Measurements from ENCODE around the gene SLC44A3.

Gene SLC44A3

DNA sequence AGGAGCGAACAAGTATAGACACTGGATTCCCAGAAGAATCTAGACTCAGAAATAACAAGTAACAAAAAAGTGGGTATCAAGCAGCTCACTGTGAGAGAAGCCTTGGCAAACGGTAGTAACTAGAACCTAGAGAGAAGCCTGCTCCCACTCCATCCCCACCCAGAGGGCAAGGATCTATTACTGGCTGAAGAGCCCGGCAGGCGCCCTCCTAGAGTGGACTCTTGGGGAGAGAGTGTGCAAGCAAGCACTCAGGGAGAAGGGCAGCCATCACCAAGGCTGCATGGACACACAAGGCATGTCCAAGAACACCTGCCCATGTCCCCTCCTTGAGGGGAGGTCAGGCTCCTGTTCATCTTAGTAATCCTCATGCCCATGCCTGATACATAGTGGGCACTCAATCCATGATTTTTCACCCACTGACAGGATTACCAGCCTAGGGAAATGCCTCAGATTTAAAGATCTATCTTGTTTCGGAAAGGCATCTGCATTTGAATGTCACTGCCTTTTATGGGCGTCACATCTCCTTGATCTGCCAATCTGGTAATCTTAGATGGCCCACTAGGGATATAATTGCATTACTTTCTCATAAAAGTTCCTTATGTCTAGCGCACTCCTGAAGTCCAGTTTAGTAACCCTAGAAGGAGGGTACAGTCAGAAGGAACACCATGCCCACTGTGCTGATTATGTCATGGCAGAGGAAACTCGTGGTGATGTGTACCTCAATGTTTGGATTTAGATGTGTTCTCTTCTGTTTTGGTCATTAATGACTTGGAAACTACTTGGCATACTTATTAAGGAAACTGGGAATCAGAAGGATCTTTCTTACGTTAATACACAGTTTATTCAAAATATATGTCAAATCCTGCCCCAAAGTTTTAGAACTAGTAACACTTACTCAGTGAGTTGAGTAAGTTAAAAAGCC, 92.4 kb downstream of the SLC44A3 start:
- no peak for DNase-seq

DNA sequence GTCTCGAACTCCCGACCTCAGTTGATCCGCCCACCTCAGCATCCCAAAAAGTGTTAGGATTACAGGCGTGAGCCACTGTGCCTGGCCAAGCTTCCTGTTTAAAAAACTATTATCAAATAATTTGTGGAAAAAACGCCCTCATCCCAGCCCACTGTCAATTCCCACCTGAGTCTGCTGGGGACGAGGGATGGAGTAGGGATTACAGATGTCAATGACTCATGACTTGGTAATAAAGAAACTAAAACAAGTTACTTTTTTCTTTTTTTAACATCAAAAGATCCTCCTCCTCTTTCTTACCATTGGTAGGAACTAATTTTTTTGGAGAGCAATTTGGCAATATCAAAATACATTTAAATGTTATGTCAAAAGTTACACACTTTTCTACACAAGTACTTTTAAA, 97.1 kb downstream of the SLC44A3 start:
- DNase-seq: no peak

DNA sequence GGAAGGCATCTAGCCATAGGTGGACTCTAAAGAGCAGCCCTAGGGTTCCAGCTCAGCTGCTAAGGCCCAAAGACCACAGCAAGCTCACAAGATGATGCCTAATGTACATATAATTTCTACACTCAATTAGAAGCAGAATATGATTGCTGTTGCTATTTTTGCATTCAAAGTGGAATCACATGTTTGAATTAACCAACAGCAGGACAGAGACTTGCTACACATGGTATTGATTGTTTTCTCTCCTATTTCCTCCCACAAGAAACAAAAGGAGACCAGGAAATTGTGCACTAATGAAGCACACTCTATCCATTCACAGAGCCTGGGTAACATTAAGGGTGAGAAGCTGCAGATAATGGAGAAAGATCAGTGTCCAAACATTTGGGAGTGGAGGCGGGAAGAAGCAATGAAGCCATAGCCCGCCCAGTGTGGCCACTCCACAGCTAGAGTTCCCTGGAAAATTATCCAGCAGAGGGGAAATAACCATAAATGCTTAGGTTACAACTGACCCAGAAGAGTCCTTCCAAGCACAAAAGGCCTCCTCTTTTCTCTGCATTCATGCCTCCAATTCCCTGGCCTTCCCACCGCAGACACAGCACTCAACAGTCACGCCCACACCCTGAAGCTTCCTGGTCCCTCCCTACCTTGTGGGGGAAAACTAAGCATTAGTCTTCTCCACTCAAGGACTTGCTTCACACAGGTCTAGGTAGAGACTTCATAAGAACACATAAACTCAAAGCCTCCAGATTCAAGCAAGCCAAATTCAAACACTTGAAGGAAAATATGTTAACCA, 99.3 kb downstream of the SLC44A3 start:
- no peak for DNase-seq

DNA sequence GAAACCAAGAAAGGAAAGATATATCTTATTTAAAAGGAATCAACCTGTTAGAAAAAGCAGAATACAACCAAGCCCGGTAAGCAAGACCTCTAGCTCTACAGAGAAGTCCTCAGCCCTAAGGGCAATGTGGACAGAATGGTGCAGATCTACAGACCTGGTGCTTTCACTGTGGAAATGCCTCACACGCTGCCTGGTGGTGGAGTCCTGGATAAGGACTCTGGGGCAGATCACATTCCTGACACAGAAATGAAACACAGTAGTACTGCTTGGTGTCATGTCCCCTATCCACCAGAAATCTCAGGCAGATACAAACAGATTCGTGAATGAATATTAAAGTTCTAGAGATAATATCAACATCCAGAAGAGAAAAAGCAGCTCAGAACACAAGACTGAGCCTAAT, 99.9 kb downstream of the SLC44A3 start:
- no peak for DNase-seq

DNA sequence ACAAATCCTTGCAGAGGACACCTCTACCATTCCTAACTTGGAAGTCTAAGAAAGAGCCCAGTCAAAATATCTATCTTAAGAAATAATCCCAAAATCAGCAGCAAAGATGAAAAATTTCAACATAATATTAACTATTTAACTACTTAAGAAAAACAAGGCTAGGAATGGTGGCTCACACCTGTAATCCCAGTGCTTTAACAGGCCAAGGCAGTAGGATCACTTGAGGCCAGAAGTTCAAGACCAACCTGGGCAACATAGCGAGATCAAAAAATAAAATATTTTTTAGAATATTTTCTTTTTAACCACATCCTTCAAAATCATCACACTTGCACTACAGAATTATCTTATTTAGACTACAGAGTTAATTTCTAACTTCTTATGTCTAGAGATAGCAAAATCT, 101.8 kb downstream of the SLC44A3 start:
- no peak for DNase-seq

DNA sequence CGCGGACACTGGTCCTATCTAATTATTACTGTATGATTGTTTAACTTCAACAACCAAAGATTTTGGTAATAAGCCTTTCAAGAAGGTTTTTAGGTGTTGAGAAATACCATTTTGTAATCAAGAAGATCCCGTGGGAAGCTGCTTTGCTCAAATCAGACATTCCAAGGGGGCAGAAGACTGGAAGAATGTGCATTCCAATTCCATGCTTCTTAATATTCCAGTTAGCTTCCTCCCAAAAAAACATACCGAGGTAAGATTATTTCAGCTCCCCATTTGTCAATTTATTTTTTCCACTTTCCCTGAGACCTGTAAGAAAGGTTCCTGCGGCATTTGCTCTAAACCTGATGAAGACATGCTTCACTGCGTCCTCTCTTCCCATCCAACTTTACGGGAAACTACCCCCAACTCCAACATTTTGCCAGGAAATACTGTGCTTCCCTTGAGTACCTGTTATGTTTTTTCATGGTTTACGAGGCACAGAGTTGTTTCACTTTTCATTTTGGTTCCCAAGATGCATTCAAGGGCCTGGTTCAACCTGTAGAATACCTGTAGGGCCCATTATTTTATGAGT, 102.7 kb downstream of the SLC44A3 start:
- no peak for DNase-seq

DNA sequence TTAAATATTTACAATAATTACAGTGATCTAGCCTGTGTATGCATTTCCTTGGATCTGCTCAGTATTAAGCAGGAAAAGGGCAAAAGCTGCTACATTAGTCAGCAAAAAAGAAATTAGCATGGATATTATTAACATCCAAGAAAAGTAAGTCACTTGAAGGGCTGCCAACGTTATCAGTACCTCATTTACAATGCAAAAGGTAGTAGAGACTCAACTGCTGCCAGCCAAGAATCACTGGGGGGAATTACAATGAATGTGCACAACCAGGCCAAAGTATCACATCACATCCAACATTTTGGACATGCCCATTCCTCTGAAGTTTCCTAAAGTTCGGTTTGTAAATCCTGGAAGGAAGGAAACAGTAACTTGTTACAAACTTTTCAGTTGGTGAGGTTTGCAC, 104.8 kb downstream of the SLC44A3 start:
- DNase-seq: no peak

DNA sequence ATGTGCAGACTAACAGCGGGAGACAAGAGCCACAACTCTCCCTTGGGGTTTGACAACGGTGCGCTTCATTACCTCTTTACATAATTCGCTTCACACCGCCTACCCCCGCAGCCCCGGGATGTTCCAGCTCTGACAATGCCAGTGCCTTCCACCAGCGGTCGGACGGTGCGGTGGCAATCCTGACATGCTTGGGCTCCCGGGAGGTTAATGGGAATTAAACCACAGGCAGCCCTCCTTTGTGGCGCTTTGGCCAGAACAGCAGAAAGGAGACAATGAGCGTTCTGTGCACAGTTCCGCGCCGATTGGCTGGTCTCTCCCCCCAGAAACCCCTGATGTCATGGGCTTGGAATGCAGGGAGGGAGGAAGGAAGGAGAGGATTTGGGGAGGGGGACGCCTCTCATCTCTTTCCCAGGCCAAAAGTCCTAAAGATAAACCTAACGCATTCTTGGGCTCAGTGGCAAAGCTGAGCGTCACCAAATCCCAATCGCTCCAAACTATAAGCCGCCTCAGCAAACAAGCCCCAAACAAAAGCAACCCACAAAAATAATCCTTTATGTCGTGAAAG, 105.5 kb downstream of the SLC44A3 start:
- DNase-seq: no peak

DNA sequence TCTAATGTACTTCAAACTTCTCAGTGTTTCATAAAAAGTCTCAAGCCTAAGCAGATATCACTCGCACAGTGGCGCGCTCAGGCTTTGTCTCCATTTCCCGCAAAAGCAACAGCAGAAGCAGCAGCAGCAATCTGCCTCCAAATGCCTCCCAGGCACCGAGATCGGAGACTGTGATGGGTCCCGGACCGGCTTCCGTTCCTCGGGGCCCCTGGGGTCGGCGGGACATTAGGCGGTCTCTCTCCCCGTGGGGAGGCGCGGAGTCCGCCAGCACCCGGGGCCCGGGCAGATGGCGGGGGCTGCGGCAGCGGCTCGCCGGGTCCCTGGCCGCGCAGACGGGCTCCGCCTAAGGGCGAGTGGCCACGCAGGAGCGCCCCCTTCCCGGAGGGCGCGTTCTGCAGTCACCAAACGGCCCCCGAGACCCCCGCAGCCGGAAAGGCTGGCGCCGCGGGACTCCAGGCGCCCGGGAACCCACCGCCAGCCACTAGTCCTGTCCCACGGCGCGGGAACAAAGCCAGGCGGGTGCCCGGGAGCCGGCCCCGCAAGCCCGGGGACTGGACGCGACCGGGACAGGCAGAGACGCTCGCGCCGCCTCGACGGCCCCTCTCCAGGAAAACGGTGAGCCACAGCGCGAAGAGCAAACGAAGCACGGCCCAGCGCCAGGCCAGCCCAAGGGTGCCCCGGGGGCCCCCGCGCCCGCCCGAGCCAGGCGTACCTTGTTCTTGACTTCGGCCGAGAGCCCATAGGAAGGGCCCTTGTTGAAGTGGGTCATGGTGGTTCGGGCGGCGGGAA, 106.2 kb downstream of the SLC44A3 start:
- DNase-seq: peak in 2 of 5 donors; percentile 10 to 12

DNA sequence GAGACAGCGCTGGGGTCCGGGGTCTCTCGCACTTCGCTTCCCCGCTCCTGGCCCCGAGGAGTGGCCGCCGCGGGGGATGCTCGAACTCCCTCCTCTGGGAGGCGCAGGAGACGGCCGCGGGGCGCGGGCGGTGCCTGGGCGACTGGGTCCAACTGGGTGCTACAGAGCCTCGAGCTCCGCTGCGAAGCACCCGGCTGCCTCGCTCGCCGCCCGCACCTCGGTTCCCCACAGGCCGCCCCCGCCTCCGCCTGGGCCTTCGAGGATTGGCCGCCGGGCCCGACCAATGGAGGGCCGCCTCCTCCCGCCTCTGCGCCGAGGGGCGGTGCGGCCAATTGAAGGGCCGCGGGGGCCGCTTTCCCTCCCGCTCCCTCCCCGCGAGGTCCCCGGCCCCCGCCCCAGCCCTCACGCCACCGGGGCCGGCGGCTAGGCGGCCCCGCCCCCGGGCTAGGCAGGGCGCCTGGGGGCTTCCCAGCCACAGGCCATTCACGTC, 106.8 kb downstream of the SLC44A3 start, which contains the start of gene CNN3:
CNN3 (minus strand) TSS at position 196 of the 490 bp plus-strand sequence. CDS start 216 bp downstream, outside the sequence.
- DNase-seq: peak; percentile 31 to 55 (median 39)

DNA sequence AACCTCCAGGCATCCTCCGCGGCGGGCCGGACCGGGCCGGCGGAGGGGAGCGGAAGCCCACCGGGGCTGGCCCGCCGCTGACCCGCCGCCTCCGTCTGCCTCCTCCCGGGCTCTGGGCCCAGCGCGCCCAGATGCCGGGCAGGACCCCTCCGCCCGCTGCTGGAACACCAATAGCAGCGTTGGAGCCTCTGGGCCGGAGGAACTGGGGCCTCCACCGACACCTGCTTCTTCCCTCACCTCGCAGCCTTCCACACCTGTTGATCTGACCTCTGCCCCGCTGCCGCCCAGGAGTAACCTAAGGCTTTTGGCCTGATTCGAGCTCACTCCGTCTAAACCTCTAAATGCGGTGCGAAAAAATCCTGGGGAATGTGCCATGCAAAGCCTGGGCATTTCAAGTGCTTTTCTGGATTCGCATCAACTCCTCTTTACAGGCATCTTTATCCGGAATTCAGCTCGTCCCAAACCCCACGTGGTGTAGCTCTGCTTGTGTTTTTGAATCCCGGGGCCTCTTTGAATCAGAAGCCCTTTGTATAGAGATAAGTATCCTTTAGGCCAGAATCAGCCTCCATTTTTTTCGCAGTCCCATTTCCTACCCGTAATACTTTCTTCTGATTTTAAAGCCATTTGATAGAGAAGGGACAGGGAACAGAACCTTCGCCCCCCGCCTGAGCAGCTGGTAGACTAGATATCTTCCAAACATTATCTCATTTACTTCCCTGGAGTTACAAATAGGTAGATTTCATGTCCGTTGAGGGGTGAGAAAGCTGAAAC, 107.4 kb downstream of the SLC44A3 start:
- no peak for DNase-seq

DNA sequence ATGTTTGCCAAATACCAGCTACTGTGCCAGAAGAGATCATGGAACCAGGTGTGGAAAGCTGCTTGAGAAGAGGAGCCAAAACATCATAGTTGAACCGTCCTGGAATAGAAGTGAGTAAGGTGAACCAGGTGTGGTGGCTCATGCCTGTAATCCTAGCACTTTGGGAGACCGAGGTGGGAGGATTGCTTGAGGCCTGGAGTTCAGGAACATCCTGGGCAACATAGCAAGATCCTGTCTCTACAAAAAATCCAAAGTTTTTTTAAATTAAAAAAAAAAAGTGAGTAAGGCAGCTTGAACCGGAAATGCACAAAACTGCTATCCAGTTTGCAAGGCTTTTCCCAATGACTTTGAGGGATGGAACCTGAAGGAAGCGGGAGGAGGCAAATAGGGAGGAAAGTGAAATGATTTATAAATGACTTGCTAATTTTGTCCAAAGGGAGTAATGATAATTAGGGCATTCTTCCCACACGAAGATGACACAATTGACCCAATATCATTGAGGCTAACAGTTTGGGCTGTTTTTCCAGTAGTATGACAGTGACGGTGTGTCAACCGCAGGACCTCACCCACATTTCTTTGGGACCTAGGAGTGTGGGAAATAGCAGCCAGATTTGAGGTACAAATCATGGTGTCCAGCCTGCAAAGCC, 108.3 kb downstream of the SLC44A3 start:
- DNase-seq: no peak

DNA sequence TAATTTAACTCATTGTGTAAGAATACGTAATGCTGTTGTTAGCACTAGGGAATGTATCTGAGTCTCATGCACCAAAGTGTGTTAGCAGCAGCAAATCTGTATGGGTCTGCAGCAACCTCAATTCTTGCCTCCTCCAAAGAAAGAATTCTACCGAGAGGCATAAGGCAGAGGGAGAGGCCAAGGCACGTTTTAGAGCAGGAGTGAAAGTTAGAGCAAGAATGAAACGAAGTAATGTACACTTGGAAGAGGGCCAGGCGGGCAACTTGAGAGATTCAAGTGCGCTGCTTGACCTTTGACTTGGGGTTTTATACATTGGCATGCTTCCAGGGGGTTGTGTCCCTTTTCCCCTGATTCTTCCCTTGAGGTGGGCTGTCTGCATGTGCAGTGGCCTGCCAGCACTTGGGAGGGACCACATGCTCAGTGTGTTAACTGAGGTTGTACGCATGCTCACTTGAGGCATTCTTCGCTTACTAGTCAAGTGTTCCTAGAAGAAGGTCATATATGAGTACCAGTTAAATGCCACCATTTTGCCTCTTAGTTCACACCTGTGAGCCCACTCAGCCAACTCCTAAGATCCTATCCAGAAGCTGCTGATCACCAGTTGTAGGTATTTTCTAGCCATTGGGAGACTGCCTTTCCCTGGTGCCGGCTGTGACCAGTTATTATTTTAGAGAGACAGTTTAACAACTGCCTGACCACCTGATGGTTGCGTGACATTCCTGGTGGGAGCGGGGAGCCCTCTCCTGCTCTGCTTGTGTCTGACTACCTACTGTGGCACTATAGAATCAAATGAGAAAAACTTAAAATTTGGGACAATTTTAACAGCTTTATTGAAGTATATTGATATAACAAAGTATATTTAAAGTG, 109.4 kb downstream of the SLC44A3 start:
- no peak for DNase-seq

DNA sequence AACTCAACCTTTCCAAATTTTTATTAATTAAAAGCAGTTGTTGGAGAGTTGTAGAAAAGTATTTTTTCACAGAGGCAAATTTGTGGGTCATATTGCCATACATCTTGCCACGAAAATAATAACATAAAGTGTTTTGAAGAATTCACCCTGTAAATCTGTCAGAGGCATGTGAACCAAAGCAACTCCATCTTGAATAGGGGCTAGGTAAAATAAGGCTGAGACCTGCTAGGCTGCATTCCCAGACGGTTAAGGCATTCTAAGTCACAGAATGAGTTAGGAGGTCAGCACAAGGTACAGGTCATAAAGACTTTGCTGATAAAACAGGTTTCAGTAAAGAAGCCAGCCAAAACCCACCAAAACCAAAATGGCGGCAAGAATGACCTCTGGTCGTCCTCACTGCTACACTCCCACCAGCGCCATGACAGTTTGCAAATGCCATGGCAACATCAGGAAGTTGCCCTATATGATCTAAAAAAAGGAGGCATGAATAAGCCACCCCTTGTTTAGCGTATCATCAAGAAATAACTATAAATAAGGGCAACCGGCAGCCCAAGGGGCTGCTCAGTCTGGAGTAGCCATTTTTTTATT, 111.2 kb downstream of the SLC44A3 start:
- DNase-seq: no peak

DNA sequence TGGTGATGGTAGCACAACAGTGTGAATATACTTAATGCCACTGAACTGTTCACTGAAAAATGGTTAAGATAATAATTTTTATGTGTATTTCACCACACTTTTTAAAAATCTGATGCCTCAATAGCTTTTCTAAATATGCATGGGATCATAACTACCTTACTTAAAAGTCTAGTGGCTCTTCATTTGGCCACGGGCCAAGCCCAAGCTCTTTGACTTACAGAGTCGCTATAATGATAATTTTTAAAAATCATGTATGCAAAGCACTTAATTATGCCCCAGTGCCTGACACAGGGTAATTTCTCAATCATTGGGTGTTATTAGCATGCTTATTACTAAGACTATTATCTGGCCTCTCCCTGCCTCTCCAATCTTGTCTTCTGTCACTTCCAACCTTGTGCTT, 114.4 kb downstream of the SLC44A3 start:
- no peak for DNase-seq

DNA sequence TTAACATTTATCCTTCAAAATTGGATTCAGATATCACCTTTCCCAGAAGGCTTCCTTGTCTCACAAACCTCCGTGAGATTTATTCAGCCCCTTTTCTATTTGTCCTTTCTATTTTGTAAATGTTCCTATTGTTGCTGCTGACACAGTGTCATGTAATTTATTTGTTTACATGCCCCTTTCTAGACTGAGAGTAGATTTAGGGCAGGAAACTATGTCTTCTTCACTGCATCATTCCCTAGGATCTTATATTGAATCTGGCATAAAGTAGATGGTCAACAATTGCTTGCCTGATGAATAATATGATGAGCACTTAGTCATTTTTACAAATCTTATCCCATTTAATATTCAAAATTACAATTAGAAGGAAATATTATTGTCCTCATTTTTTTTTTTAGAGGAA, 114.9 kb downstream of the SLC44A3 start:
- DNase-seq: no peak

DNA sequence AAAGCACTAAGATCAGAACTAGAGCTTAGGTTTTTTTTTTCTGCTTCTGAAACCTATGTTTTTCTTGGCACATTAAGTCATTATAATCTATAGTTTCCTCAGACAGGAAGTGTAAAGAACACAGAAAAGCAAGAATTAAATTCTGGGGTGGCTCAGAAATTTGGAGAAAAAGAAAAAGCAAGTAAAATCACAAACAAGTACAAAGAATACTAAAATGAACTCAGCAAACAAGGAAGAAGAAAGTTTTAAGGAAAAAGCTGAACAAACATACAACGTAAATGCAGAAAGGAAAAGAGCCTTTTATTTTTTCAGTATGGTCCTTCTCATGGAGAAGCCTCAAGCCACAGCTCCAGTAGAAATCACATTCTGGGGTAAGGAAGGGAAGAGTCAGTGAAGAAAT, 115.3 kb downstream of the SLC44A3 start:
- DNase-seq: no peak

DNA sequence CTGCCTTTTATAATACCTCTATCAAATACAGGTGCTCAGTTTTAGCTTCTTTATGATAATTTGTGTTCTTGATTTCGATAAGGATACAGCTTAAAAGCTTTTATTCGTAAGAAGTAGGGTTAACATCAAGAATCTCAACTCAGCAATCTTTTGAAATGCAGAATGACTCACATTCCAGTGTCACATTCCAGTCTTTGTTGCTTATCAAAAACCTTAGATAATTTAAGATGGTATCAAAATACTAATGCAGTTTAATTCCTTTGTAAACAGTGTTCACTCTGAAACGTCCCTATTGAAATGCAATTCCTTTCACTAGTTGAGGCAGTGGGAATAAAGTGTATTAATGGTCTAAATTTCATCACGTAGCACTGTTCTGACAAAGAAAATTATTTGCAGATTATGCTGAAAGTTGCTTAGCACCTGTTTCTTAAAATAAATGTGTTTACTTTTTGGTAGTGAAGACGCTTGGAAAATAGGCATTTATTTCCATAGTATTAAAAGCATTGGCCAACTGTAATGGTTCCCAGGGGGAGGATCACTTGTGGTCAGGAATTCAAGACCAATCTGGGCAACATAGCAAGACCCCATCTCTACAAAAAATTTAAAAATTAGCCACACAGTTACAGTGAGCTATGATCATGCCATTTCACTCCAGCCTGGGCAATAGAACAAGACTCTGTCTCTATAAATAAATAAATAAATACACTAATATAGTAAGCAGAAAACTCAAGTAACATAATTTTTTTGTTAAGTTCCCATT, 116.9 kb downstream of the SLC44A3 start:
- no peak for DNase-seq

DNA sequence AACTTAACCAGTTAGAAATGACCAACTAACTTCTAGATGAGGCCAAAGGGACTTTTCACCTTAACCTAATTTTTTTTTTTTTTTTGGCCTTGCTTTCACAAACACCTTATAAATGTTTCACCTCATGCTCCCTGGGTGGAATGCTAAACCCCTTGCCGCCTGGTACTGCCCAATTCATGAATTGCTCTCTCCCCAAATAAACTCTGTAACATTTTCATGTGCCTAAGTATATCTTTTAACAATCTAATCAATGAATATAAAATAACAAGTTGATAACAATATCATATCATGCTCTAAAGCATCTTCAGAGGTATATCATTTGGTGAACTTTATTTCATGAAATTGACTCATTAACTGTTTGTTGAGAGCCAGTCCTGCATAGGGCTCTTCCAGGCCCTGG, 117.7 kb downstream of the SLC44A3 start:
- DNase-seq: no peak

Data from T-helper 1 cell (primary cell).